Femur (tissue), 1 donor: ENCODE data around the gene CEP350.
A peak's percentile ranks its signal among the peaks of the same experiment; 100 is the strongest.

Experiments used
- DNase-seq: peaks from one replicate; pipeline ENCODE4 v3.0.0-alpha.2; 2017

CEP350 gene

GRCh38 chr1:180070286-180070685 lies 115.7 kb downstream of the CEP350 start:
- no peak for DNase-seq

GRCh38 chr1:180071759-180072158 lies 117.1 kb downstream of the CEP350 start:
- no peak for DNase-seq

GRCh38 chr1:180080439-180080838 lies 125.8 kb downstream of the CEP350 start:
- no peak for DNase-seq

GRCh38 chr1:180081474-180081873 lies 126.9 kb downstream of the CEP350 start:
- no peak for DNase-seq

- no peak for DNase-seq
These were observed 128.6 kb downstream of the CEP350 start for GRCh38 chr1:180083164-180083563.

- no peak for DNase-seq
These were observed 130.3 kb downstream of the CEP350 start for GRCh38 chr1:180084867-180085266.

- DNase-seq = no peak
These were observed 130.7 kb downstream of the CEP350 start for GRCh38 chr1:180085331-180085730.

GRCh38 chr1:180092931-180093650 lies 138.5 kb downstream of the CEP350 start:
- DNase-seq = no peak

GRCh38 chr1:180094705-180095295 lies 140.2 kb downstream of the CEP350 start:
- no peak for DNase-seq

- DNase-seq = no peak
These were observed 142.1 kb downstream of the CEP350 start for GRCh38 chr1:180096584-180097325.

- no peak for DNase-seq
These were observed 142.7 kb downstream of the CEP350 start for GRCh38 chr1:180097326-180097605.

- DNase-seq = no peak
These were observed 146.8 kb downstream of the CEP350 start for GRCh38 chr1:180101411-180101810.

- DNase-seq = no peak
These were observed 149.2 kb downstream of the CEP350 start for GRCh38 chr1:180103819-180104218.

GRCh38 chr1:180112091-180112490 lies 157.5 kb downstream of the CEP350 start:
- DNase-seq = no peak

- DNase-seq = no peak
These were observed 158.5 kb downstream of the CEP350 start for GRCh38 chr1:180112984-180113647.

GRCh38 chr1:180114396-180114945 lies 159.9 kb downstream of the CEP350 start:
- no peak for DNase-seq

GRCh38 chr1:180116964-180117763 lies 162.6 kb downstream of the CEP350 start:
- no peak for DNase-seq

GRCh38 chr1:180117764-180118116 lies 163.1 kb downstream of the CEP350 start:
- DNase-seq = no peak

- DNase-seq = no peak
These were observed 165.2 kb downstream of the CEP350 start for GRCh38 chr1:180119837-180120236.

- no peak for DNase-seq
These were observed 168.9 kb downstream of the CEP350 start for GRCh38 chr1:180123463-180123936.

GRCh38 chr1:180130651-180131050 lies 176.0 kb downstream of the CEP350 start:
- DNase-seq = no peak

- DNase-seq = peak; percentile 51
These were observed 176.9 kb downstream of the CEP350 start for GRCh38 chr1:180131510-180131909.
